Measurements from ENCODE around the gene EXOC2.

GRCh38 chr6:548517-548916 is 144.4 kb downstream of the EXOC2 start:
- TF ChIP-seq, protein P1, sequence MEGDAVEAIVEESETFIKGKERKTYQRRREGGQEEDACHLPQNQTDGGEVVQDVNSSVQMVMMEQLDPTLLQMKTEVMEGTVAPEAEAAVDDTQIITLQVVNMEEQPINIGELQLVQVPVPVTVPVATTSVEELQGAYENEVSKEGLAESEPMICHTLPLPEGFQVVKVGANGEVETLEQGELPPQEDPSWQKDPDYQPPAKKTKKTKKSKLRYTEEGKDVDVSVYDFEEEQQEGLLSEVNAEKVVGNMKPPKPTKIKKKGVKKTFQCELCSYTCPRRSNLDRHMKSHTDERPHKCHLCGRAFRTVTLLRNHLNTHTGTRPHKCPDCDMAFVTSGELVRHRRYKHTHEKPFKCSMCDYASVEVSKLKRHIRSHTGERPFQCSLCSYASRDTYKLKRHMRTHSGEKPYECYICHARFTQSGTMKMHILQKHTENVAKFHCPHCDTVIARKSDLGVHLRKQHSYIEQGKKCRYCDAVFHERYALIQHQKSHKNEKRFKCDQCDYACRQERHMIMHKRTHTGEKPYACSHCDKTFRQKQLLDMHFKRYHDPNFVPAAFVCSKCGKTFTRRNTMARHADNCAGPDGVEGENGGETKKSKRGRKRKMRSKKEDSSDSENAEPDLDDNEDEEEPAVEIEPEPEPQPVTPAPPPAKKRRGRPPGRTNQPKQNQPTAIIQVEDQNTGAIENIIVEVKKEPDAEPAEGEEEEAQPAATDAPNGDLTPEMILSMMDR (conservative IDR thresholded peaks at IDR 0.05; ENCODE audit: low read length), result no peak
- no peak for TF ChIP-seq EZH2phosphoT487 (IDR thresholded peaks at IDR 0.05; ENCODE audit: borderline replicate concordance, low read depth, low read length)

Data from OCI-LY7 (cell line).